BJ (cell line): ENCODE data around the gene PLEKHA8. TPM values are rescaled to one million over a fixed set of nuclear protein-coding genes. Genes with fewer than 3 reads are reported as not detected.

Source experiments
- CTCF ChIA-PET: fragments of 350-600 bp; formaldehyde crosslinking; extraction: SDS; loops from one replicate; lab custom pipeline; 2021; ENCODE audit warnings: antibody characterized with exemption, inconsistent platforms; lab: Yijun Ruan, JAX
- POLR2A ChIA-PET: fragments of 300-600 bp; sonication (Branson Sonifier 250); formaldehyde crosslinking; extraction: SDS; loops from one replicate; lab custom pipeline; 2021; ENCODE audit warnings: antibody characterized with exemption; lab: Charles Lee
- DNase-seq: peaks from one replicate; pipeline ENCODE4 v3.0.0-alpha.2; 2011; ENCODE audit warnings: low read depth
- H3K27me3 ChIP-seq: 2 replicates; pipeline ENCODE4 v1.6.0; 2011; ENCODE audit warnings: low read length; ENCODE audit not compliant: control insufficient read depth, insufficient read depth
- H3K36me3 ChIP-seq: 2 replicates; pipeline ENCODE4 v1.5.1; 2011; ENCODE audit warnings: low read length; ENCODE audit not compliant: control insufficient read depth, insufficient read depth
- H3K4me3 ChIP-seq: 2 replicates; pipeline ENCODE4 v1.5.1; 2011; ENCODE audit warnings: low read depth, mild to moderate bottlenecking, control low read depth, low read length
- CTCF ChIP-seq: IDR thresholded peaks from 2 replicates; pipeline ENCODE4 v1.5.1; 2011; ENCODE audit warnings: low read depth, mild to moderate bottlenecking, control low read depth, inconsistent platforms, low read length, moderate library complexity; ENCODE audit not compliant: insufficient read depth
- polyA plus RNA-seq: library from polyadenylated mRNA; depleted of rRNA; stranded (reverse); fragments of >200 nt; gene quantifications from 2 replicates; pipeline ENCODE4 v1.2.3, GENCODE V29; 2011

The PLEKHA8 gene
- polyA plus RNA-seq, 1 experiment = 4.2 TPM

DNA sequence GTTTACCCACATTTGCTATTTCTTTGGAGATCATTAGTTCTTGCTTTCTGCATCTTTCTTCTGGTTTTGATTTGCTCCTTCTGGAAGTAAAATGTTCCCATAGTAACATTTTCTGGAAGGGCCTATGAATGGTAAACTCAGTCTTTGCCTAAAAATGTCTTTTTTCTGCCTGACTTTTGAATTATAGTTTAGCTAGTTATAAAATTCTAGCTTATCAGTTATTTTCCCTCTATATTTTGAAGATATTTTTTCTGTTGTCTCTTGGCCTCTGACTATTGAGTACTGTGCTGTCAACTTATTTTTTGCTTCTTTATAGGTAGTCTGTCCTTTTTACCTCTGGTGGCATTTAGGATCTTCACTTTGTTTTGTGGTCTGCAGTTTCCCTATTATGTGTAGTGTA is 84.9 kb downstream of the PLEKHA8 start:
- Histone ChIP-seq H3K36me3 (no peaks in the 10 kb centered on the region), H3K4me3 (no peak overlapping the region), H3K27me3 (no peaks in the 10 kb centered on the region)
- no peak for DNase-seq
- ChIA-PET POLR2A (no interaction called here), CTCF (interaction anchor here (1.0 kb wide), 1 partner anchor 22 kb away, joined by 3 read pairs; no protein-coding TSS in a partner anchor)
- TF ChIP-seq CTCF = no peak

GRCh38 chr7:30114536-30115238 is 86.5 kb downstream of the PLEKHA8 start:
- ChIA-PET CTCF (interaction anchor here (1.0 kb wide), 1 partner anchor 16 kb away, joined by 3 read pairs; no protein-coding TSS in a partner anchor), POLR2A (no interaction called here)
- TF ChIP-seq CTCF = no peak
- Histone ChIP-seq H3K27me3 (no peaks in the 10 kb centered on the region), H3K4me3 (no peak overlapping the region), H3K36me3 (no peaks in the 10 kb centered on the region)
- no peak for DNase-seq

DNA sequence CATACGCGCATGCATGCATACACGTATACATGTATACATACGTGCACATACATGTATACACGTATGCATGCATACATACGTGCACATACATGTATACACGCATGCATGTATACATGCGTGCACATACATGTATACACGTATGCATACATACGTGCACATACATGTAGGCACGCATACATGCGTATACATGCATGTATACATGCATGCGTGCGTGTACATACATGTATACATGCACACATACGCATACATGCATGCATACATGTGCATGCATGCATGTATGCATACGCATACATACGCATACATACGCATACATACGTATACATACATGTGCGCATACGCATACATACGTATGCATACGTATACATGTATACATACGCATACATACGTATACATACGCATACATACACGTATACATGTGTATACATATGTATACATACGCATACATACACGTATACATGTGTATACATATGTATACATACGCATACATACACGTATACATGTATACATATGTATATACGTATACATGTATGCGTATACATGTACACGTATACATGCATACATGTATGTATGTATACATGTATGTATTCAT is 87.6 kb downstream of the PLEKHA8 start:
- ChIA-PET POLR2A (no interaction called here), CTCF (no interaction called here)
- Histone ChIP-seq H3K36me3 (no peaks in the 10 kb centered on the region), H3K27me3 (no peaks in the 10 kb centered on the region), H3K4me3 (no peak overlapping the region)
- no peak for TF ChIP-seq CTCF
- DNase-seq = no peak

- no peak for TF ChIP-seq CTCF
- peak; percentile 41 for DNase-seq
- Histone ChIP-seq H3K27me3 (no peaks in the 10 kb centered on the region), H3K4me3 (no peak overlapping the region), H3K36me3 (no peaks in the 10 kb centered on the region)
- POLR2A ChIA-PET = no interaction called here
- CTCF ChIA-PET = no interaction called here
These were observed 88.6 kb downstream of the PLEKHA8 start for GRCh38 chr7:30116771-30117170.

DNA sequence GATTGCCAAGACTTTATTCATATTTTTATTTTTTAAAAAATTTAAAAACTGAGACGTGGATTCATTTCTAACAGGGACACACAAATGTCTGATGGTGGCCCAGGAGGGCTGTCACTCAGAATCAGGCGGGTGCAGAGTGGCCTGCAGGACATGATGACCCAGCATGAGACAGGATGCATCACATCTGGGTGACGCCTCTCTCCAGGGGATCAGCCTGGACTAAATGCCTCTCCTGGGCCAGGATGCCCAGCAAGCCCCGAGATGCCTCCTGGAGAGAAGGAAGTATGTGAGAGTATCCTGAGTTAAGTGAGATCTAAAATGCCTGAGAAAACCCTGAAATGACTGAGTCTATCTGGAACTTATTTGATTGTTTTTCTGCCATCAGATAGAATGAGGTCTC is 89.7 kb downstream of the PLEKHA8 start:
- no peak for TF ChIP-seq CTCF
- ChIA-PET CTCF (interaction anchor here (1.5 kb wide), 1 partner anchor 12 kb away, joined by 4 read pairs; no protein-coding TSS in a partner anchor), POLR2A (no interaction called here)
- Histone ChIP-seq H3K4me3 (no peak overlapping the region), H3K36me3 (no peaks in the 10 kb centered on the region), H3K27me3 (no peaks in the 10 kb centered on the region)
- no peak for DNase-seq
